NCI-H69 (cell line): Measurements from ENCODE around the gene MORF4L2.
"Not testable (repeated sequence)": the region's sequence is repeated elsewhere in the genome, so short reads cannot be mapped to it uniquely, and the experiment has no call there.

Source experiments
- DNase-seq: peaks from one replicate; lab custom pipeline; 2025; lab: John Stamatoyannopoulos, UW

The MORF4L2 gene

DNA sequence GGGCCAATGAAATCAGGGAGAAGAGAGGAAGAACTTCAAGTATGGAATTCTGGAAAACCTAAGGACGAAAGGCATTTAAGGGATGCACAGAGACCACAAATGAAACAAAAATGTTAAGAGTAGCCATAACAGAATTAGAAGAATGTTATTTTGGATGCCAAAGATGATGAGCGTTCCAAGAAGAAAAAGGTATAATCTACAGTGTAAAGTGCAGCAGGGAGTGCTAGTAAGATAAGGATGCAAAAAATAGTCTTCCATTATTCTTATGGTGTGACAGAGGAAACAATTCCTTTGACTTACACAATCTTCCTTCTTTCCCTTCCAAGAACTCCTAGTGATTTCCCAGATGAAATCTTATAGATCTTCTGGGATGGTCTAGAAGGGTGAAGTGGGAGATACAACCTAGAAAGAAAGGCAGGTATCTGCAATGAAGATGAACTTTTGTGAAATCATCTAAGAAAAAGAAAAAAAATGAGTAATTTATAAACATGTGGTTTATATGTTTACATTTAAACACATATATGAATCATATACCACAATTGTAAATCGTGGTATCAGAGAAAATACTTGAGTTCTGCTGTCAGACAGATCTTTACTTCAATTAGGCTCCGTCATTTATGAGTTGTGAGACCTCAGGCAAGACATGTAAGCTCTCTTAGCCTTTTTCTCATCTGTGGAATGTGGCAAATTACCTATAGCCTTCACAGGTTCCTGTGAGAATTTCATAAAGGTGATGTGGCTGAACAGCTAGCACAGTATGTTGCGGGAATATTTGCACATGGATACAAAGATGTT lies 8.1 kb downstream of the MORF4L2 start:
- DNase-seq: no peak

DNA sequence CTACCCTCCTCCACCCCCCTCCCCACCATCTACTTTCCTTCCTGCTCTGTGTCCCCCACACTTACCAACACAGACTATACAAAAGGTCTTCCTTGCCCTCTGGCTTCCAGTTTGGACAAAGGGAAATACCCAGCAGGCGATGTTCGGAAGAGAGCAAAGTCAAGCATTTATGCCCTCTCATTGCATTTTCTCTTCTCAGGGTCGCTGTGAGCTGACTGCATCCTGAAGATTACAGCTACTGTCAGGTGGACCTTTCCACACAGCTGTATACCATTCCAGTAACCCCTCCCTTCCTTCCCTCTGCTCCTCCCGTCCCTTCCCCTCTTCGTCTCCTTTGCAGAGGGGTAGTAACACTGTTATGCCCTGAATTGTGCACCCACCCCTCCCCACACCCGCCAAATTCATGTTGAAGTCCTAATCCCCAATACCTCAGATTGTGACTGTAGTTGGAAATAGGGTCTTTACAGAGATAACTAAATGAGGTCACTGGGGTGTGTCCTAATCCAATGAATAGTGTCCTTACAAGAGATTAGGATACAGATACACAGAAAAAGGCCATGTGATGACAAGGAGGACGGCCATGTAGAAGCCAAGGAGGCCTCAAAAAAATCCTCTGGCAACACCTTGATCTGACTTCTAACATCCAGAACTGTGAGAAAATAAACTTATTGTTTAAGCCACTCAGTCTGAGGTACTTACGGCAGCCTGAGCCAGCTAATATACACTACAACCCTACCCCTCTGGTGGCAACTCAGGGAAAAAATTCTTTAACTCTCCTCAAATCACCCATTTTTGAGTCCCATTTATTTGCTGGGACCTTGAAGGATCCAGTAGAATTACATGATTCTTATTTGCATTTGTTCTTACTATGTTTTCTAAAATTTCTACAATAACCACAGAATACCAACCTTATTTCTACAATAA lies 11.7 kb downstream of the MORF4L2 start:
- peak; percentile 10 for DNase-seq

DNA sequence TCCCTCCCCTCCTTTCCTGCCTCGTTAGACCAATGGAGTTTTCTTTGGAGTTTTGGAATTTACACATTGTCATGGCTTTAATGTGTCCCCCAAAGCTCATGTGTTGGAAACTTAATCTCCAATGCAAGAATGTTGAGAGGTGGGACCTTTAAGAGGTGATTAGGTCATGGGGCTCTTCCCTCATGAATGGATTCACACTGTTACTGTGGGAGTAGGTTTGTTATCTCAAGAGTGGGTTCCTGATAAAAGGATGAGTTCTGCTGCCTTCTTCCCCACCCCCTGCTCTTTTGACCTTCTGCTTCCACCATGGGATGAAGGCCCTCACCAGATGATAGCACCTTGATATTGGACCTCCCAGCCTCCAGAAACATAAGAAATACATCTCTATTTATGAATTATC lies 16.8 kb downstream of the MORF4L2 start:
- no peak for DNase-seq

DNA sequence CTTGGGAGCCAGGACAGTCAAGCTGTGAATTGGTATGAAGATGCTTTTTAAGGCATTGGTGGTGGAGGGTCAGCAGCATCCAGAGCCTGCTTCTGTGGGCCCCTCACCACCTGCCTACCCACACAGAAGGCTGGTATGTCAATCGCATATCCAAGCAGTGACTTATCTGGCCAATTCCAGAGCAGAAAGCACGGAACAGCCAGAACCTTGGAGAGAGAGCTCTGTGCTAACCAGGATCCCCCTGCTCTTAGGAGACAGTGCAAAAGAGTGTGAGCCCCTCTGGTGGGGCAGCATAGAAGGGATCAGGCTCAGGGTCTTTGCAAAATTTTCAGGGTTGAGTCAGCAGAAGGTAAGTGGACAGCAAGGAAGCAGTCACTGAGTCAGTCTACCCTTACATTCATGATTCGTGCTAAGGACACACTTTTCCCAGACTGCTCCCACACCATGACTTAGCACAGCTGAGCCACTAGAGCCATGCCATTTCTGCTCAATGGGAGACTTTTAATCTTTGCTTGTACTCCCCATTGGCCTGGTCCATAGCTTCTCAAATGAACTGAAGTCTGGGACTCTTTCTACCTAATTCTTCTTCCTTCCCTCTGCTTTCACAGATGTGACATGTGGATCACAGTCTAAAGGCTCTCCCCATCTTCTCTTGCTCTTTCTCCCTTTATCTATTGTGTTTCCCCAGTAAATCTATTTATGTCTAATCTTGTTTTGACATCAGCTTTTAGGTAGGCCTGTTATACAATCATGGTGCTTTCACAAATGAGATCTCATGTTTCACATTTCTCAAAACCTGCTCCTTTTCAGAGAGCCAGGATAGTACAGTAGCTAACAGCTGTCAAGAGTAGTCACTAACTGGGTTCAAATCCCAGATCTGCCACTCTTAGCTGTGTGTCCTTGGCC lies 20.0 kb downstream of the MORF4L2 start:
- no peak for DNase-seq

DNA sequence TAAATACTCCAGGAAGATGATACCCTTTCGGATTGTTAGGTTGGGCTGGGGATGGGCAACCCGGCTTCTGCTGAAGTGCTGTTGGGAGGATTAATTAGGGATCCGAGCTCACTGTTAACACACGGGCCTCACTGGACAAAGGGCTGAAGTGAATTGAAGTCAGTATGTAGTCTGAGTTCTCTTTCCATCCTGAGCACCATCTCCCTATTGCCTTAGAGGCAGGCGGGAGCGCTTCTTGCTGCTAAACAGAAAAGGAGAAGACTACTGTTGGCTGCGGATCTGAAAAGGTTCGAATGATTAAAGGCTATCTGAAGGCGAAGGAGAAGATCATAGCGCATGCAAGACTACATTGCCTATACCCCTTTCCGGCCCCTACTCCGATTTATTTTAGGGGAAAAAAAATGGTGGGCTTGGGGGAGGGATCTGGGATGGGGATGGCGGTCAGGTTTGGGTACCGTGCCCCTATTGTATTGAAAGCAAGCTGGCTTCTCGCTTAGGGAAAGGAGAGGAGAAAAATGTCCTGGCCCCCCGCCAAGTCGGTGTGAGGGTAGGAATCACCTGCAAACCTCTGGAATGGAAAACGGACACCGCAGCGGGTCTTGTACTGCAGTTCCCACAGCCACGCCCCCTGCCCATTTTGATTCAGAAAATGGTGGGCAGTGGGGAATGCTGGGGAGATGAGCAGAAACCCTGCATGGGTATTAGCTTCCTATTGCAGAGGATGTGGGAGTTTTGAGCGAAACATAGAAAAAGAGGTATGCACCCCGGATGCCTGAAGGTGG lies 22.3 kb downstream of the MORF4L2 start:
- peak; percentile 21 for DNase-seq

DNA sequence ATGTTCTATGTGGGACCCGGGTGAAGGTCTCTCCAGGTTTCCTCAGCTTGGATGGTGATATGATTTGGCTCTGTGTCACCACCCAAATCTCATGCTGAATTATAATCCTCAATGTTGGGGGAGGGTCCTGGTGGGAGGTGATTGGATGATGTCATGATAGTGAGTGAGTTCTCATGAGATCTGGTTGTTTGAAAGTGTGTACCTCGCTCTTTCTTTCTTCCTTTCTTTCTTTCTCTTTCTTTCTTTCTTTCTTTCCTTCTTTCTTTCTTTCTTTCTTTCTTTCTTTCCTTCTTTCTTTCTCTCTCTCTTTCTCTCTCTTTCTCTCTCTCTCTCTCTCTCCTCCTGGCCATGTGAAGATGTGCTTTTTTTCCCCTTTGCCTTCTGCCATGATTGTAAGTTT lies 27.0 kb downstream of the MORF4L2 start:
- DNase-seq: not testable (repeated sequence)

DNA sequence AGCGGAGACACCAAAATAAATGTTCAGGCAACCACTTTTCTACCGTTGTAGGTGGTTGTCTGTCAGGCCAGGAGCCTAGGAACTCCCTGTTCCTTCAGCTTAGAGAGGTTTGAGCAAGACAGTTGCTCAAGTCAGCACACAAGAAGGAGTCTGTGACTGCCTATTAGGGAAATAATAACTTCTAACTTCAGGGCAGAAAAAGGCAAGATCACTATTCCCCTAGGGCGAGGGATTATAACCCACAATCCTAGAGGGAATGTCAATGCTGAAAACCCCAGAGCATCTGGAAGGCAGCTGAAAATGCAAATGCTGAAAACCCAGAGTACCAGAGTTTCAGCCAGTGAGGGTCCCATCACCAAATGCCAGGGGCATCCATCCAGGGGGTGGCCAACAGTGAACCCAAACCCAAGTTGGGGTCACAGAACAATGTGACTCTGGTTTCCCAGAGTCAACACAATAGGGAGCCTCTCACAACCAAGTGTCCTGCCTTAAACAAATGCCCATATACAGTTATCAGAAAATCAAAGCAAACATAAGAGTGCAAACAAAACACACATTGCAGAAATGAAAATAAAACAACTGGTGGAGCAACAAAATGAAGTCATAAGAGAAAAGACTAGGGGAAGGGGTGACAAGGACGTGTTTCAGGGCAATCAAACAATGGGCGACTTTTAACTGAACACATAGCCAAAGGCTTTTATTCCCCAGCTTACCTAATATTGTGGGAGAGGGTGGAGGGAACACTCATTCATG lies 27.6 kb downstream of the MORF4L2 start:
- DNase-seq: no peak

DNA sequence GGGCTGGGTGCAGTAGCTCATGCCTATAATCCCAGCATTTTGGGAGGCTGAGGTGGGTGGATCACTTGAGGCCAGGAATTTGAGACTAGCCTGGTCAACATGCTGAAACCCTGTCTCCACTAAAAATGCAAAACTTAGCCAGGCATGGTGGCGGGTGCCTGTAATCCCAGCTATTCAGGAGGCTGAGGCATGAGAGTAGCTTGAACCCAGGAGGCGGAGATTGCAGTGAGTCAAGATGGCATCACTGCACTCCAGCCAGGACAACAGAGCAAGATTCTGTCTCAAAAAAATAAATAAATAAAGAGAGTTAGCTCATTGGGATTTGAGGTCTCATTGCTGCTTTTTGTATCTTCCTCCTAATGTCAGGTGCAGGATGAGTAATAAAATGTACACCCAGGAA lies 29.4 kb downstream of the MORF4L2 start:
- DNase-seq: not testable (repeated sequence)

DNA sequence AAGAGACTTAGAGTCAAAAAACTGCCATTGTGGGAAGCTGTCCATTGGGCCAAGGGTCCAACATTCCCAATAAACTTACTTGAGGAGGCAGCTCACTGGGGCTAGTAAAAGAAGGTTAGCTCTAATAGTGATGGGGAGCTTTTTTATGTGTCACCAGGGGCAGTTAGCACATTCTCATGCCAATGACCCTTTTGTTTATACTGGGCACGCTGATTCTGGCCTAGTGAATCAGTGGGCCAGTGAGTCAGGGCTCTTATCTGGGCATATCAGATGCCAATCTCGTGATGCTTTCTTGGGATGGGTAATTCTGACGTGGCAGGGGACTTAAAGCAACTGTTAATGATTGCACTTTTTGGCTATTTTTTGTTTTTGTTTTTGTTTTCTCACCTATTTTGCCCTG lies 29.9 kb downstream of the MORF4L2 start:
- DNase-seq: no peak

DNA sequence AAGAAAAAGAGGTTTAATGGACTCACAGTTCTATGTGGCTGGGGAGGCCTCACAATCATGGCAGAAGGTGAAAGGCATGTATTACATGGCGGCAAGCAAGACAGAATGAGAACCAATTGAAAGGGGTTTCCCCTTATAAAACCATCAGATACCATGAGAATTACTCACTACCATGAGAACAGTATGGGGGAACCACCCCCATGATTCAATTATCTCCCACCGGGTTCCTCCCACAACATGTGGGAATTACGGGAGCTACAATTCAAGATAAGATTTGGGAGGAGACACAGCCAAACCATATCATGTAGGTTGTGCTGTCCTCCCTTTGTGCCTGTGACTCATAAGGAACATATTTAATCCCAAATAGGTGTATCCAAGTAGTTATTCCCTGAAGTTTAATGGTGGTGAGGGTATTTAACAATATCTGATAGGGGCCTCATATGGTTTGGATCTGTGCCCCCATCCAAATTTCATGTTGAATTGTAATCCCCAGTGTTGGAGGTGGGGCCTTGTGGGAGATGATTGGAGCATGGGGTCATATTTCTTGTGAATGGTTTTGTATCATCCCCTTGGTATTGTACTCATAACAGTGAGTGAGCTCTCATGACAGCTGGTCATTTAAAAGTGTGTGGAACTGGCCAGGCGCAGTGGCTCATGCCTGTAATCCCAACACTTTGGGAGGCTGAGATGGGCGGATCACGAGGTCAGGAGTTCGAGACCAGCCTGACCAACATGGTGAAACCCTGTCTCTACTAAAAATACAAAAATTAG lies 31.1 kb downstream of the MORF4L2 start:
- DNase-seq: not testable (repeated sequence)

DNA sequence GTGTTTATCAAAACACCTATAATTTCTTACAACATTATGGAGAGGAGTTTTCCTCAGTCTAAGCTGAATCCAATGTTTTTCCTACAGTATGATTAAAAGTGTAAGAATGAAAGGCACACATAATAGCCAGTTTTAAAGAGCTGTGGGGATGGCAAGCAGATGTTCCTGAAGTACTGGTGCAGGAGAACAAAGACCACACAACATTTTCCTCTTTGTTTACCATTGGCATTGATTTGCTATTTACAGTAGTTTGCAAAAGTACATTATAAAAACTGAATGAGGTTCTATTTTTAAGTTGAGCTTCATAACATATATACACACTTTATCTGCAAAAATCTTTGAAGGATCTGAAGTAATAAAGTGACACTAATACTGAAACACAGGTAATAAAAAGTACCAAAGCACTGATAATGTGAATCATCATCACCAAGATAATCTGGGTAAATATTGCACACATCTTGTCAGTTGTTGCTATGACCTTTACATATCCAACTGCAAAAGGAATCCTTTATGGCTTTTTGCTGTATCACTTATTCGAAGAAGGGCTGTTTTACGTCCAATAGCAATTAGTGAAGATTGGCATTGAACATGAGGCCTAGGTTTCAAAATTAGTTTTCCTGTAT lies 35.2 kb downstream of the MORF4L2 start:
- no peak for DNase-seq

DNA sequence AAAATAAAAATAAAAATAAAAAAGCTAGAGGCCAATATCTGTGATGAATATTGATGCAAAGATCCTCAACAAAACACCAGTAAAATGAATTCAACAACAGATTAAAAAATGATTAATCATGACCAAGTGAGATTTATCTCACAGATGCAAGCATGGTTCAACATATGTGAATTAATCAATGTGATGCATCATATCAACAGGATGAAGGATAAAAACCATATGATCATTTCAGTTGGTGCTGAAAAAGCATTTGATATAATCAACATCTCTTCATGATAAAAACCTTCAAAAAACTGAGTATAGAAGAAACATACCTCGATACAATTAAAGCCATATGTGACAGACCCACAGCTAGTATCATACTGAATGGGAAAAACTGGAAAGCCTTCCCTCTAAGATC lies 38.9 kb downstream of the MORF4L2 start:
- no peak for DNase-seq

DNA sequence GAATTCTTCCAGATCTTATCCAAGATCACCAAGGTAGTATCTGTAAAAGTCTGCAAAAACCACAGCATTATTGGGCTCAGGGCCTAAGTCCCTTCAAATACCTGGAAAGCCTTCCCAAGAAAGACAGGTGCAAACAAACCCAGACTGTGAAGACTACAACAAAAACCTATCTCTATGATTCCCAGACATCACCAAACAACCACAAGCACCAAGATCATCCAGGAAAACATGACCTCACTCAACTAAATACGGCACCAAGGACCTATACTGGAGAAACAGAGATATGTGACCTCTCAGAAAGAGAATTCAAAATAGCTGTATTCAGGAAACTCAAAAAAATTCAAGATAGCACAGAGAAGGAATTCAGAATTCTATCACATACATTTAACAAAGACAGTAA lies 42.4 kb downstream of the MORF4L2 start:
- no peak for DNase-seq

DNA sequence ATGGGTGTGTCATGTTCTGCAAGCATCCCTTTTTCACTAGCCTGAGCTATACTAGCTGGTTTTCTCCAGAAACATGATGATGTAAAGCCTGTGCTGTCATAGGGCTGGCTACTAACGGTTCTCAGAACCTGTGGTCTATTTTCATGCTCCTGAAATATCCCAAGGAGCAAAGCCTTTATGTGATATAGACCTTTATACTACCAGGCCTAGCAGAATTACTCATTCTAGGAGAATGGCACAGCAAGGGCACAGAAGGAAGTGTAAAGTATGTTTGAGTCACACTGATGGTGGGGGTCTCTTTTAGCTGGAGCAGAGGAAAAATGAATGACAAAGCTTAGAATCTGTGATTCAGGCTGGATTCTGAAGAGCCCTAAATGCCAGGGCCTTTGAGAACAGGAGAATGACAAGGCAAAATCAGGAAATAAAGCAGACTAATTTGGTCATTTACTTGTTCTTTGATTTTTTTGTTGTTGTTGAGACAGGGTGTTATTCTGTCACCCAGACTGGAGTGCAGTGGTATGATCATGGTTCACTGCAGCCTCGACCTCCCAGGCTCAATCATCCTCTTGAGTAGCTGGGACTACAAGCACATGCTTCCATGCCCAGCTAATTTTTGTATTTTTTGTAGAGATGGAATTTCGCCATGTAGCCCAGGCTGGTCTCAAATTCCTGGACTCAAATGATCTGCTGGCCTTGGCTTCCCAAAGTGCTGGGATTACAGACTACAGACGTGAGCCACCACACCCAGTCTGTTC lies 45.9 kb downstream of the MORF4L2 start:
- DNase-seq: no peak

DNA sequence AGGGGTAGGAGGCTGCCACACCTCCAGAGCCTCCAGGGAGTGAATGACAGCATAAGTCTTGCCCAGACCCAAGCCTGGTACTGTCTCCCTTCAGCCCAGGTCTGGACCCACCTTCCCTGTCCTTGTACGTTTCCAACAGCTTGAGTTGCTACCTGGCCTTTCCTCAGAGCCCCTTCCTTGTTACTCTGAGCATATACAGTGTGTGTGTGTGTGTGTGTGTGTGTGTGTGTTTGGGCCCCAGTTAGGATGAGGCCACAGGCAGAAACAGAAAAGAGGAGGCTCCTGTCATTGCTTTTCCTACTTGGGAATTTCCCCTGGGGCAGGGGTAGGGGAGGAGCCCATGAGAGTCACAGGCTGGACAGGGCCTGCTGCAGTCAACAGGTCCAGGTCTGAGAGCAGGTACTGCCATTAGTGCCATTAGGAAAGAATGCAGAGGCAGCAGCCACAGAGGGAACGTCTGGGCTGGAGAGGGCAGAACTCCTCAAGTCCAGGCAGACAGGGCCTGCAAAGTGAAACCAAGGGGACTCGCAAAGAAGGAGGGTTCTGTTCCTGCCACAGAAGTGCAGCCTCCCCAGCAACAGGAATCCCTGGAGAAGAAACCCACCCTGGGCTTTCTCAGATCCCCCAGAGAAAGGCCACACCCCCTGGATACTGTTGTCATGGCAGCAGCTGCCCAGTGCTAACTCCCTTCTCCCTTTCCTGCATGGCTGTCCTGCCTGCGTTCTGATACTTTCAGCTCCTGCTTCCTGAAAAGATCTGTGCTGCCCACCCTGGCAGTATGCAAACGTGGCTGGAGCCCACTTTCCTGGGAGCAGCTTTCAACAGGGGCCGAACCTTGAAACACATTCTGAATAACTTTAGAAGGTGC lies 47.8 kb downstream of the MORF4L2 start:
- peak; percentile 31 for DNase-seq

DNA sequence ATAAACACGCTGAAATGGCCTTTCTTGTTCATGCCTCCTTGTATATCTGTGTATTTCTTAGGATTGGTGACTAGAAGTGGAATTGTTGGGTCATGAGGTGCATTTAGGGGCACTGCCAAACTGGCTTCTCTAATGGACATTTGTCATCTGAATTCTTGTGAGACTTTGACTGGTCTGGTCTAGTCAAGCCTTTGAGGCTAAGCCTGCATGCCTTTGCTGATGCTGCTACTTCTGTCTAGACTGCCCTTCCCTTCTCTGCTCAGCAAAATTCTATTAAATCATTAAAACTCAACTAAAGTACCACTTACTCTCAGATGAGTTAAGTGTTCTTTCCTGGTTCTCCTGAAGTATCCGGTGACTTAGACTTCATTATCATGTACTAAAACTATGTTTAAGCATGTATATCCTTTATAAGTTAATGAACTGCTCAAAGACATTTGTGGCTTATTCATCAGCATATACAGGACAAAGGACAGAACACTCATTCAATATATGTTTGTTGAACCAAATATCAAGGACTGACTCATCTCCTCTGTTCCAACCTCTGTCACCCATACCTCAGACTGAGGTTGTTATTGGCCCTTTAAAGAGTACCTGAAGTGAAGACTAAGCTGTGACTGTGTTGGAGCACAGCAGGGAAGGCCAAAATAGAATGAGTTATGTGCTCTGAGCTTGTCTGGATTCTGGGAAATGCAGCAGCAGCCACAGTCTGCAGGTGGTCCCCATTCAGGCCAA lies 48.7 kb downstream of the MORF4L2 start:
- DNase-seq: no peak

DNA sequence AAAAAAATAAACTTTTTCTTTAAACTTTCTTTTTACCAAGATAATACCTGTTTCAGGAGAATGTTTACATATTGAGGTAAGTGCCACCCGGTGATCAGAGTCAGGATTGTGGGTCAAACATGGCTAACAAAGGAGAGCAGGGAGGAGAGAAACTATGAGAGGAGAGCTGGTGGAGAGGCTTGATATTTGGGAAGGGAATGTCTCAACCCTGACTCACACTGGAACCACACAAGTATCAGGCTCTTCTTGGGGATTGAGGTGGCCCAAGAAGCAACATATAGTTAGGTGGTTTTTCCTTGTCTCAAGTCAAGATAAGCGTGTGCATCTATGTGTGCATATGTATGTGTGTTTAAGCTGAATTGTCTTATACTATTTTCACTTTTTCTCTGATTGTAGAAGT lies 51.1 kb downstream of the MORF4L2 start:
- DNase-seq: no peak
